ENCODE data around the gene TRAF3IP1. TPM values are rescaled to one million over a fixed set of nuclear protein-coding genes. Genes with fewer than 3 reads are reported as not detected.

TRAF3IP1 gene
- total RNA-seq, 1 experiment from 2014 or later: 16.0 TPM

DNA sequence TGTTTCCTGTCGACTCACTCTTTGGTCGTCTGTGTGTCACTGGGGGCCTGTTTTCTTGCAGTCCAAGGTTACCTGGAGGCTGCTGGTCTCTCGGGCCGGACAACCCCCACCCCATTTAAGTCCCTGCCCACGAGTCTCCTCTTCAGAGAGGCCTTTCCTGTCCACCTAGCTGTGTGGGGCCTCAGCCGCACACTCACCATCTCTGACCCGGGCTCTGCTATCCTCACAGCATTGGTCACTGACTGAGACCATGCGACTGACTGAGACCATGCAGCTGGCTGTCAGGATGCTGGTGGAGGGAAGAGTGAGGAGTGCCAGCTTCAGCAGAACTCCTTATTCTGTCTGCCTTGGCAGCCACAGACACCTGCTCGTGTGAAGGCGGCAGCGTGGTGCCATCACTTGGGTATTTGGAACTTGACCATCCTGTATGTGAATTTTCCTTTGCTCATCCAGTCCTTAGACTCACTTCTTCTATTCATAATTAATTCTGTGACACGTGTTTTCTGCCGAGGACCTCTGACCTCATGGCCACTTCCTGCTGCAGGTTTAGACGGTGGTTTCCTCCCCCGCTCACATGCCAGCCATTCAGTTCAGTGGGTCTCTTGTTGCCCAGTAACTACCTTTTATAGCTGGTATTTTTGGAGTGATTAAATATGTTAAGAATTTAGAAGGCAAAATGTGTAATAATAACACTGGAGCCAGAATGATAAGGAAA is 58.9 kb downstream of the TRAF3IP1 start:
- no peak for DNase-seq
- H3K9ac ChIP-seq (ENCODE audit: low read length): no peak overlapping the region

GRCh38 chr2:238380336-238380735 is 60.0 kb downstream of the TRAF3IP1 start:
- Histone ChIP-seq H3K27ac (ENCODE audit: low read length) (no peak overlapping the region), H3K4me2 (ENCODE audit: low read depth, low read length, poor library complexity, severe bottlenecking) (no peak overlapping the region), H3K9me2 (replicated peaks; ENCODE audit: insufficient read depth, low read length) (no peaks in the 10 kb centered on the region), H3K4me3 (ENCODE audit: low read length) (no peak overlapping the region), H3K4me1 (ENCODE audit: low read length) (no peaks in the 10 kb centered on the region), H2AFZ (ENCODE audit: low read length) (no peak overlapping the region), H3K36me3 (ENCODE audit: insufficient read depth, low read length) (no peaks in the 10 kb centered on the region), H3K9me3 (ENCODE audit: low read length) (no peaks in the 10 kb centered on the region), H4K20me1 (ENCODE audit: insufficient read depth, low read depth, low read length) (no peaks in the 10 kb centered on the region), H3K79me2 (ENCODE audit: low read length) (peaks cover 3% of the 10 kb centered on the region; the same call in 1 of the 2 replicates), H3K9ac (ENCODE audit: low read length) (no peak overlapping the region), H3K27me3 (ENCODE audit: low read length) (no peaks in the 10 kb centered on the region)
- no peak for DNase-seq

More for the DNA sequence above, 58.9 kb downstream of the TRAF3IP1 start:
- no peaks in the 10 kb centered on the region for H3K36me3 ChIP-seq (ENCODE audit: insufficient read depth, low read length)
- no peak overlapping the region for H3K4me3 ChIP-seq (ENCODE audit: low read length)
- H3K79me2 ChIP-seq (ENCODE audit: low read length): peaks cover 3% of the 10 kb centered on the region; the same call in 1 of the 2 replicates
- no peaks in the 10 kb centered on the region for H4K20me1 ChIP-seq (ENCODE audit: insufficient read depth, low read depth, low read length)
- no peaks in the 10 kb centered on the region for H3K9me2 ChIP-seq (replicated peaks; ENCODE audit: insufficient read depth, low read length)
- no peak overlapping the region for H3K27ac ChIP-seq (ENCODE audit: low read length)
- no peak overlapping the region for H2AFZ ChIP-seq (ENCODE audit: low read length)
- no peaks in the 10 kb centered on the region for H3K27me3 ChIP-seq (ENCODE audit: low read length)
- no peaks in the 10 kb centered on the region for H3K4me1 ChIP-seq (ENCODE audit: low read length)
- no peaks in the 10 kb centered on the region for H3K9me3 ChIP-seq (ENCODE audit: low read length)
- no peak overlapping the region for H3K4me2 ChIP-seq (ENCODE audit: low read depth, low read length, poor library complexity, severe bottlenecking)

GRCh38 chr2:238380785-238381184 is 60.5 kb downstream of the TRAF3IP1 start:
- Histone ChIP-seq H3K79me2 (ENCODE audit: low read length) (peaks cover 3% of the 10 kb centered on the region; the same call in 1 of the 2 replicates), H3K27ac (ENCODE audit: low read length) (no peak overlapping the region), H4K20me1 (ENCODE audit: insufficient read depth, low read depth, low read length) (no peaks in the 10 kb centered on the region), H3K4me2 (ENCODE audit: low read depth, low read length, poor library complexity, severe bottlenecking) (no peak overlapping the region), H3K9me3 (ENCODE audit: low read length) (no peaks in the 10 kb centered on the region), H3K36me3 (ENCODE audit: insufficient read depth, low read length) (no peaks in the 10 kb centered on the region), H3K4me1 (ENCODE audit: low read length) (no peaks in the 10 kb centered on the region), H3K27me3 (ENCODE audit: low read length) (no peaks in the 10 kb centered on the region), H3K4me3 (ENCODE audit: low read length) (no peak overlapping the region), H2AFZ (ENCODE audit: low read length) (no peak overlapping the region), H3K9me2 (replicated peaks; ENCODE audit: insufficient read depth, low read length) (no peaks in the 10 kb centered on the region), H3K9ac (ENCODE audit: low read length) (no peak overlapping the region)
- no peak for DNase-seq

- DNase-seq: no peak
- H3K9me2 ChIP-seq (replicated peaks; ENCODE audit: insufficient read depth, low read length): no peaks in the 10 kb centered on the region
- H4K20me1 ChIP-seq (ENCODE audit: insufficient read depth, low read depth, low read length): no peaks in the 10 kb centered on the region
- no peaks in the 10 kb centered on the region for H3K36me3 ChIP-seq (ENCODE audit: insufficient read depth, low read length)
- no peak overlapping the region for H3K4me2 ChIP-seq (ENCODE audit: low read depth, low read length, poor library complexity, severe bottlenecking)
- H3K79me2 ChIP-seq (ENCODE audit: low read length): peaks cover 3% of the 10 kb centered on the region; the same call in 1 of the 2 replicates
- no peak overlapping the region for H3K9ac ChIP-seq (ENCODE audit: low read length)
- H3K4me1 ChIP-seq (ENCODE audit: low read length): no peaks in the 10 kb centered on the region
- H3K4me3 ChIP-seq (ENCODE audit: low read length): no peak overlapping the region
- no peak overlapping the region for H3K27ac ChIP-seq (ENCODE audit: low read length)
- no peaks in the 10 kb centered on the region for H3K27me3 ChIP-seq (ENCODE audit: low read length)
- no peaks in the 10 kb centered on the region for H3K9me3 ChIP-seq (ENCODE audit: low read length)
- no peak overlapping the region for H2AFZ ChIP-seq (ENCODE audit: low read length)
Observed at GRCh38 chr2:238381341-238382115, 61.2 kb downstream of the TRAF3IP1 start.

DNA sequence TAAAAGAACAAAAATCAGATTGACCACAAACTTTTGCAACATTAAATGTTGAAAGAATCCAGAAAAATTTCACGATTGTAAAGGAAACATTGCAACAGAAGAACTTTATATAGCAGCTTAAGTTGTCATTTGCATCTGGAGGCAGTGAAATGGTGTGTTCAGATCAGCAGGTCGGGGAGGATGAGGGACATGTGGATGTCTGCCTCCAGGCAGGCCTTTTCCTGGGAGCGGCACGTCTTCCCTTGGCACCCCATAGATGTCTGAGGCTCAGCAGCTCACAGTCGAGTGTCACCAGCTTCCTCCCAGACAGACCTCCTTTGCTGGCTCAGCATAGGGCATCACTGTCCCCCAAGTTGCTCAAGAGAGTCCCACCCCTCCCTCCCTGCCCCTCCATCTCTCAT is 62.1 kb downstream of the TRAF3IP1 start:
- H3K4me3 ChIP-seq (ENCODE audit: low read length): no peak overlapping the region
- no peaks in the 10 kb centered on the region for H3K79me2 ChIP-seq (ENCODE audit: low read length)
- no peak for DNase-seq
- no peak overlapping the region for H3K9ac ChIP-seq (ENCODE audit: low read length)
- H3K4me2 ChIP-seq (ENCODE audit: low read depth, low read length, poor library complexity, severe bottlenecking): no peak overlapping the region
- no peak overlapping the region for H3K27ac ChIP-seq (ENCODE audit: low read length)
- H3K27me3 ChIP-seq (ENCODE audit: low read length): no peaks in the 10 kb centered on the region
- H3K36me3 ChIP-seq (ENCODE audit: insufficient read depth, low read length): no peaks in the 10 kb centered on the region
- H4K20me1 ChIP-seq (ENCODE audit: insufficient read depth, low read depth, low read length): no peaks in the 10 kb centered on the region
- H3K9me2 ChIP-seq (replicated peaks; ENCODE audit: insufficient read depth, low read length): no peaks in the 10 kb centered on the region
- H3K9me3 ChIP-seq (ENCODE audit: low read length): no peaks in the 10 kb centered on the region
- no peaks in the 10 kb centered on the region for H3K4me1 ChIP-seq (ENCODE audit: low read length)
- H2AFZ ChIP-seq (ENCODE audit: low read length): no peak overlapping the region

DNA sequence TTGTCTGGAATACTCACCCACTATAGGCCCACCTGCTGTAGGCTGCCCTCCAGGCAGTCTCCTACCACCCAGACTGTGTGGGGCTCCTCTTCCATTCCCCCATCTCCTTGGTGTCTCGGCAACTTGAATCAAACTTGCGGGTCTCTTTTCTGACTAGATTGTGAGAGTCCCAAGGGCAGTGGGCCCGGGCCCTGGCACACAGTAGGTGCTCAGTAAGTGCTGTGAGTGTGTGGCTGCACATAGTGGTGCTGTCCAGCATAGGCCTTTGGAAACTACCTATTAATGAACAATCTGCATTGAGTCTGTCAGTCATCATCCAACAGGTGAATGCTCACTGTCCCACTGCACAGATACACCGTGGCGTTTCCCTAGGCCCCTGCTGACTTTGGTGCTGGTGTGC is 62.8 kb downstream of the TRAF3IP1 start:
- no peak overlapping the region for H3K9ac ChIP-seq (ENCODE audit: low read length)
- no peaks in the 10 kb centered on the region for H3K36me3 ChIP-seq (ENCODE audit: insufficient read depth, low read length)
- no peak overlapping the region for H3K4me3 ChIP-seq (ENCODE audit: low read length)
- H3K4me2 ChIP-seq (ENCODE audit: low read depth, low read length, poor library complexity, severe bottlenecking): no peak overlapping the region
- H4K20me1 ChIP-seq (ENCODE audit: insufficient read depth, low read depth, low read length): no peaks in the 10 kb centered on the region
- no peaks in the 10 kb centered on the region for H3K79me2 ChIP-seq (ENCODE audit: low read length)
- no peaks in the 10 kb centered on the region for H3K27me3 ChIP-seq (ENCODE audit: low read length)
- no peaks in the 10 kb centered on the region for H3K9me3 ChIP-seq (ENCODE audit: low read length)
- H3K4me1 ChIP-seq (ENCODE audit: low read length): no peaks in the 10 kb centered on the region
- no peaks in the 10 kb centered on the region for H3K9me2 ChIP-seq (replicated peaks; ENCODE audit: insufficient read depth, low read length)
- no peak overlapping the region for H3K27ac ChIP-seq (ENCODE audit: low read length)
- no peak for DNase-seq
- H2AFZ ChIP-seq (ENCODE audit: low read length): no peak overlapping the region

GRCh38 chr2:238383743-238384380 is 63.5 kb downstream of the TRAF3IP1 start:
- no peaks in the 10 kb centered on the region for H4K20me1 ChIP-seq (ENCODE audit: insufficient read depth, low read depth, low read length)
- H3K27me3 ChIP-seq (ENCODE audit: low read length): no peaks in the 10 kb centered on the region
- H2AFZ ChIP-seq (ENCODE audit: low read length): no peak overlapping the region
- H3K4me2 ChIP-seq (ENCODE audit: low read depth, low read length, poor library complexity, severe bottlenecking): no peak overlapping the region
- no peaks in the 10 kb centered on the region for H3K9me2 ChIP-seq (replicated peaks; ENCODE audit: insufficient read depth, low read length)
- no peaks in the 10 kb centered on the region for H3K79me2 ChIP-seq (ENCODE audit: low read length)
- H3K36me3 ChIP-seq (ENCODE audit: insufficient read depth, low read length): no peaks in the 10 kb centered on the region
- no peak for DNase-seq
- H3K27ac ChIP-seq (ENCODE audit: low read length): no peak overlapping the region
- no peak overlapping the region for H3K4me3 ChIP-seq (ENCODE audit: low read length)
- no peak overlapping the region for H3K9ac ChIP-seq (ENCODE audit: low read length)
- H3K9me3 ChIP-seq (ENCODE audit: low read length): no peaks in the 10 kb centered on the region
- no peaks in the 10 kb centered on the region for H3K4me1 ChIP-seq (ENCODE audit: low read length)

DNA sequence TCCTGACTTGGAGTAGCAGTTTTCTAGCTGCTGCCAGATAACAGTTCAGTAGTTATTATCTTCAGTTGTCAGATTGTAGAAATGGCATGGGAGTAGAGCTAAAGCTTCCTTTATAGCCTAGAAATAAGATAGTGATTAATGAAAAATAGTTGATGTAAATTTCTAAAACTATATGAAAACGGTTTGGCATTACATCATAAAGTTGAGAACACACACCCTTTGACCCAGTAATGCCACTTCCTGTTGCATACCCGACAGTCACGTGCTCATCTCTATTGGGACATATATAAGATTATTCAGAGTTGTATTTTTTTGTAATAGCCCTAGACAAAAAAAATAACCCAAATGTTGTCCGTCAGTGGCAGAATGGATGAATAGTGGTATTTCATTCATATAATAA is 67.0 kb downstream of the TRAF3IP1 start:
- no peaks in the 10 kb centered on the region for H3K9me2 ChIP-seq (replicated peaks; ENCODE audit: insufficient read depth, low read length)
- no peaks in the 10 kb centered on the region for H3K9me3 ChIP-seq (ENCODE audit: low read length)
- DNase-seq: no peak
- no peaks in the 10 kb centered on the region for H3K4me1 ChIP-seq (ENCODE audit: low read length)
- no peak overlapping the region for H3K27ac ChIP-seq (ENCODE audit: low read length)
- H2AFZ ChIP-seq (ENCODE audit: low read length): no peak overlapping the region
- H3K27me3 ChIP-seq (ENCODE audit: low read length): no peaks in the 10 kb centered on the region
- H3K9ac ChIP-seq (ENCODE audit: low read length): no peak overlapping the region
- no peaks in the 10 kb centered on the region for H3K36me3 ChIP-seq (ENCODE audit: insufficient read depth, low read length)
- H3K4me3 ChIP-seq (ENCODE audit: low read length): no peak overlapping the region
- no peak overlapping the region for H3K4me2 ChIP-seq (ENCODE audit: low read depth, low read length, poor library complexity, severe bottlenecking)
- H4K20me1 ChIP-seq (ENCODE audit: insufficient read depth, low read depth, low read length): no peaks in the 10 kb centered on the region
- H3K79me2 ChIP-seq (ENCODE audit: low read length): no peaks in the 10 kb centered on the region

Measured in Karpas-422 (cell line).